HepG2 (cell line): ENCODE measurements around the gene TYROBP. TPM values are rescaled to one million over a fixed set of nuclear protein-coding genes. Genes with fewer than 3 reads are reported as not detected.

Source experiments
- ATAC-seq: fragments of 200-7000 bp; cut with Tn5 transposase; 3 replicates; pipeline ENCODE4 v1.9.1; 2020; ENCODE audit warnings: mild to moderate bottlenecking, moderate library complexity
- BruUV-seq: library from RNA; stranded (reverse); fragments of 400-500 nt; replicated peaks from 2 replicates; lab custom pipeline; 2021; lab: Mats Ljungman, UMichigan
- CTCF ChIA-PET: fragments of 300-600 bp; formaldehyde crosslinking; extraction: SDS; loops from one replicate; lab custom pipeline; 2021; ENCODE audit warnings: low total read pairs, inconsistent platforms, low intra/inter-chr PET ratio; lab: Yijun Ruan, JAX
- POLR2A ChIA-PET: fragments of 350-600 bp; sonication (Branson Sonifier 250); formaldehyde crosslinking; loops from one replicate; lab custom pipeline; 2020; ENCODE audit warnings: antibody characterized with exemption, inconsistent platforms; lab: Yijun Ruan, JAX
- DNase-seq: peaks from one replicate; pipeline ENCODE4 v3.0.0-alpha.2; 2015; ENCODE audit warnings: low spot score
- FAIRE-seq: peaks from 3 replicates; lab custom pipeline; 2011; peaks lifted over from hg19 to GRCh38; lab: Jason Lieb, UNC
- H2AFZ ChIP-seq: one replicate; pipeline ENCODE4 v1.6.1; 2011; ENCODE audit warnings: low read length, inconsistent platforms
- H3K27ac ChIP-seq: fragments of 300-600 bp; 3 replicates; pipeline ENCODE4 v1.8.0; 2011; ENCODE audit warnings: mixed run types, mild to moderate bottlenecking, mixed read lengths, low read length, inconsistent platforms; ENCODE audit not compliant: insufficient read depth; ENCODE audit errors: extremely low read length
- H3K27me3 ChIP-seq, 2 experiments: fragments of 200-600 bp in 1 of 2; 2 replicates in 1 of 2; 3 replicates in 1 of 2; pipeline versions ENCODE4 v1.6.0 to v1.8.0; 2011; ENCODE audit warnings: low read length in 2 of 2, mild to moderate bottlenecking in 2 of 2, moderate library complexity in 2 of 2, inconsistent platforms in 1 of 2; ENCODE audit not compliant: insufficient read depth in 2 of 2, control insufficient read depth in 1 of 2
- H3K36me3 ChIP-seq, 2 experiments: fragments of 200-600 bp in 1 of 2; replicated peaks in 1 of 2; 2 replicates in 1 of 2; 3 replicates in 1 of 2; pipeline versions ENCODE4 v1.5.1 to v1.8.0; 2011; ENCODE audit warnings: low read length in 2 of 2, inconsistent platforms in 1 of 2; ENCODE audit not compliant: insufficient read depth in 2 of 2, control insufficient read depth in 1 of 2
- H3K4me1 ChIP-seq: 2 replicates; pipeline ENCODE4 v1.5.1; 2012; ENCODE audit warnings: low read length, inconsistent platforms; ENCODE audit not compliant: insufficient read depth
- H3K4me2 ChIP-seq: 2 replicates; pipeline ENCODE4 v1.6.0; 2011; ENCODE audit warnings: low read depth, low read length, inconsistent platforms
- H3K4me3 ChIP-seq, 3 experiments: fragments of 200-600 bp in 1 of 3; sonication (generic), shearing (Covaris generic) in 1 of 3; replicated peaks in 1 of 3; 2 replicates each; pipeline ENCODE4 v1.5.1; 2011 to 2016; ENCODE audit warnings: low read length in 3 of 3, inconsistent platforms in 2 of 3, low read depth in 2 of 3, mild to moderate bottlenecking in 2 of 3, control low read depth in 1 of 3, mixed read lengths in 1 of 3; ENCODE audit not compliant: insufficient read depth in 1 of 3
- H3K79me2 ChIP-seq: one replicate; pipeline ENCODE4 v1.6.1; 2011; ENCODE audit warnings: low read length, inconsistent platforms; ENCODE audit not compliant: insufficient read depth
- H3K9ac ChIP-seq: 2 replicates; pipeline ENCODE4 v1.6.0; 2011; ENCODE audit warnings: mild to moderate bottlenecking, low read depth, low read length, inconsistent platforms; ENCODE audit not compliant: insufficient read depth
- H3K9me3 ChIP-seq: 2 replicates; pipeline ENCODE4 v1.5.1; 2012; ENCODE audit warnings: mild to moderate bottlenecking, low read length
- H4K20me1 ChIP-seq: 2 replicates; pipeline ENCODE4 v1.6.0; 2011; ENCODE audit warnings: inconsistent platforms, mild to moderate bottlenecking, low read length, moderate library complexity; ENCODE audit not compliant: insufficient read depth
- REXO4 ChIP-seq: sonication (generic); formaldehyde crosslinking; IDR thresholded peaks from 2 replicates; pipeline ENCODE4 v1.8.0; 2022; ENCODE audit warnings: missing genetic modification reagents, mild to moderate bottlenecking, borderline replicate concordance
- TCF7 ChIP-seq: sonication (generic); IDR thresholded peaks from 2 replicates; pipeline ENCODE4 v1.6.1; 2016; ENCODE audit warnings: antibody characterized with exemption, low read depth
- ZFP62 ChIP-seq: sonication (generic); formaldehyde crosslinking; IDR thresholded peaks from 2 replicates; pipeline ENCODE4 v1.4.0; 2020; ENCODE audit warnings: missing genetic modification reagents
- WGBS: methylation state at CpG from one replicate; pipeline ENCODE4 v1.1.6; 2017; ENCODE audit warnings: low lambda C conversion rate; 5-methylcytosine and 5-hydroxymethylcytosine counted together
- in situ Hi-C: cut with HindIII; loops from 2 replicates; pipeline ENCODE4 v1.10.0; 2017; ENCODE audit warnings: low pct_unique_long_range_greater_than_20kb; ENCODE audit not compliant: extremely low pct_ligation_motif_present
- intact Hi-C: fragments of 100-400 bp; cut with micrococcal nuclease; formaldehyde crosslinking; loops from one replicate; pipeline ENCODE4 v1.10.0; 2022; ENCODE audit not compliant: unreplicated experiment
- polyA plus RNA-seq, 8 experiments: library from polyadenylated mRNA; depleted of rRNA in 3 of 8; stranded (reverse) in 7 of 8; unstranded in 1 of 8; fragments of >200 nt; fragmentation: Illumina TruSeq in 4 of 8; extraction: Trizol in 4 of 8; gene quantifications; 2 replicates each; pipeline versions ENCODE4 v1.2.1 to v1.2.3, GENCODE V29; 2011 to 2016; ENCODE audit warnings: low read depth in 4 of 8, missing spikeins in 1 of 8, mixed read lengths in 1 of 8; ENCODE audit not compliant: insufficient read depth in 1 of 8
- total RNA-seq, 5 experiments: library from RNA; depleted of rRNA; stranded (reverse); fragments of >200 nt; fragmentation: Illumina TruSeq; extraction: Trizol; gene quantifications; 2 replicates each; pipeline ENCODE4 v1.2.3, GENCODE V29; 2016; ENCODE audit warnings: low read depth in 1 of 5
- TF ChIP-seq, protein P1 (sequence below): sonication (generic); formaldehyde crosslinking; IDR thresholded peaks from 2 replicates; pipeline ENCODE4 v1.4.0; 2020; ENCODE audit warnings: missing genetic modification reagents

TYROBP gene
- total and polyA plus RNA-seq, 2 of the 13 experiments (the other 11 are each of a cell fraction or from before 2014, with no cell fraction given) = not detected

DNA sequence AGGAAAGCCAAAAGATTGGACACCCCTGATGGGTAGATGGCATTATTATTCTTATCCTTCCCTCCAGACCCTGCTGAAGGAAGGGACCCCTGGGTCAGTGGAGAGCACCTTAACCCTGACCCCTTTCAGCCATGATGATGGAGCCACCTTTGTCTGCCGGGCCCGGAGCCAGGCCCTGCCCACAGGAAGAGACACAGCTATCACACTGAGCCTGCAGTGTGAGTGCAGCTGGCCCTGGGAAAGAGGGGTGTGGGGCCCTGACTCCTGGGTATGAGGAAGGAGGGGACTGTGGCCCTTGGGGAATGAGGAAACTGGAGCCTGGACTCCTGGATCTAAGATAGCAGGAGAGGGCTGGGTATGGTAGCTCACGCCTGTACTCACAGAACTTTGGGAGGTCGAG is 48.7 kb downstream of the TYROBP start:
- no peak for FAIRE-seq
- intact Hi-C loops = no loop called here
- CTCF ChIA-PET = no interaction called here
- no peaks in the 10 kb centered on the region for H3K36me3 ChIP-seq
- no peaks in the 10 kb centered on the region for H3K79me2 ChIP-seq
- WGBS = 13% methylated on average over 2 of the region's 4 CpGs
- H3K27ac ChIP-seq = no peak overlapping the region
- ATAC-seq = no peak
- H4K20me1 ChIP-seq = 0 out of 2 replicates have a peak, but pooled peaks cover 3% of the 10 kb centered on the region
- H3K27me3 ChIP-seq = peaks cover 8 to 53% of the 10 kb centered on the region in 2 experiments
- no peak overlapping the region for H3K4me3 ChIP-seq
- in situ Hi-C loops = no loop called here
- H3K9ac ChIP-seq = no peak overlapping the region
- no TSS peak for BruUV-seq
- H3K4me2 ChIP-seq = no peak overlapping the region
- TF ChIP-seq TCF7 (no peak), ZFP62 (CRISPR knock-in tag) (no peak), REXO4 (CRISPR knock-in tag) (no peak)
- TF ChIP-seq, protein P1, sequence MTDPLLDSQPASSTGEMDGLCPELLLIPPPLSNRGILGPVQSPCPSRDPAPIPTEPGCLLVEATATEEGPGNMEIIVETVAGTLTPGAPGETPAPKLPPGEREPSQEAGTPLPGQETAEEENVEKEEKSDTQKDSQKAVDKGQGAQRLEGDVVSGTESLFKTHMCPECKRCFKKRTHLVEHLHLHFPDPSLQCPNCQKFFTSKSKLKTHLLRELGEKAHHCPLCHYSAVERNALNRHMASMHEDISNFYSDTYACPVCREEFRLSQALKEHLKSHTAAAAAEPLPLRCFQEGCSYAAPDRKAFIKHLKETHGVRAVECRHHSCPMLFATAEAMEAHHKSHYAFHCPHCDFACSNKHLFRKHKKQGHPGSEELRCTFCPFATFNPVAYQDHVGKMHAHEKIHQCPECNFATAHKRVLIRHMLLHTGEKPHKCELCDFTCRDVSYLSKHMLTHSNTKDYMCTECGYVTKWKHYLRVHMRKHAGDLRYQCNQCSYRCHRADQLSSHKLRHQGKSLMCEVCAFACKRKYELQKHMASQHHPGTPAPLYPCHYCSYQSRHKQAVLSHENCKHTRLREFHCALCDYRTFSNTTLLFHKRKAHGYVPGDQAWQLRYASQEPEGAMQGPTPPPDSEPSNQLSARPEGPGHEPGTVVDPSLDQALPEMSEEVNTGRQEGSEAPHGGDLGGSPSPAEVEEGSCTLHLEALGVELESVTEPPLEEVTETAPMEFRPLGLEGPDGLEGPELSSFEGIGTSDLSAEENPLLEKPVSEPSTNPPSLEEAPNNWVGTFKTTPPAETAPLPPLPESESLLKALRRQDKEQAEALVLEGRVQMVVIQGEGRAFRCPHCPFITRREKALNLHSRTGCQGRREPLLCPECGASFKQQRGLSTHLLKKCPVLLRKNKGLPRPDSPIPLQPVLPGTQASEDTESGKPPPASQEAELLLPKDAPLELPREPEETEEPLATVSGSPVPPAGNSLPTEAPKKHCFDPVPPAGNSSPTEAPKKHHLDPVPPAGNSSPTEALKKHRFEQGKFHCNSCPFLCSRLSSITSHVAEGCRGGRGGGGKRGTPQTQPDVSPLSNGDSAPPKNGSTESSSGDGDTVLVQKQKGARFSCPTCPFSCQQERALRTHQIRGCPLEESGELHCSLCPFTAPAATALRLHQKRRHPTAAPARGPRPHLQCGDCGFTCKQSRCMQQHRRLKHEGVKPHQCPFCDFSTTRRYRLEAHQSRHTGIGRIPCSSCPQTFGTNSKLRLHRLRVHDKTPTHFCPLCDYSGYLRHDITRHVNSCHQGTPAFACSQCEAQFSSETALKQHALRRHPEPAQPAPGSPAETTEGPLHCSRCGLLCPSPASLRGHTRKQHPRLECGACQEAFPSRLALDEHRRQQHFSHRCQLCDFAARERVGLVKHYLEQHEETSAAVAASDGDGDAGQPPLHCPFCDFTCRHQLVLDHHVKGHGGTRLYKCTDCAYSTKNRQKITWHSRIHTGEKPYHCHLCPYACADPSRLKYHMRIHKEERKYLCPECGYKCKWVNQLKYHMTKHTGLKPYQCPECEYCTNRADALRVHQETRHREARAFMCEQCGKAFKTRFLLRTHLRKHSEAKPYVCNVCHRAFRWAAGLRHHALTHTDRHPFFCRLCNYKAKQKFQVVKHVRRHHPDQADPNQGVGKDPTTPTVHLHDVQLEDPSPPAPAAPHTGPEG (CRISPR knock-in tag) = no peak
- TF ChIP-seq, all 625 proteins: peak for 0
- no peaks in the 10 kb centered on the region for H3K9me3 ChIP-seq
- no peak for DNase-seq
- no peak overlapping the region for H2AFZ ChIP-seq
- H3K4me1 ChIP-seq = peaks cover 56% of the 10 kb centered on the region
- POLR2A ChIA-PET = no interaction called here
